B cell (primary cell): ENCODE measurements around the gene METTL27. TPM values are rescaled to one million over a fixed set of nuclear protein-coding genes. Genes with fewer than 3 reads are reported as not detected.

Experiments
- ATAC-seq: fragments of 200-7000 bp; cut with Tn5 transposase; one replicate; pipeline ENCODE4 v1.10.0; 2021; ENCODE audit warnings: low read depth, mild to moderate bottlenecking, moderate number of reproducible peaks, moderate library complexity
- CTCF ChIA-PET: fragments of 350-600 bp; sonication (Branson Sonifier 250); formaldehyde crosslinking; loops from one replicate; lab custom pipeline; 2021; ENCODE audit warnings: antibody characterized with exemption, inconsistent platforms; lab: Charles Lee
- POLR2A ChIA-PET: fragments of 350-600 bp; sonication (Branson Sonifier 250); formaldehyde crosslinking; loops from one replicate; lab custom pipeline; 2021; ENCODE audit warnings: antibody characterized with exemption; lab: Charles Lee
- DNase-seq: peaks from one replicate; pipeline ENCODE4 v3.0.0; 2013
- H2AFZ ChIP-seq: 2 replicates; pipeline ENCODE4 v1.6.1; 2012; ENCODE audit warnings: mild to moderate bottlenecking, low read depth, low read length; ENCODE audit not compliant: insufficient read depth, poor library complexity, severe bottlenecking
- H3K27ac ChIP-seq, 2 donors: 1 replicate in 1 of 2; 2 replicates in 1 of 2; pipeline ENCODE4 v1.5.1; 2012 to 2013; ENCODE audit warnings: low read length in 2 of 2, mild to moderate bottlenecking in 2 of 2, moderate library complexity in 1 of 2
- H3K27me3 ChIP-seq, 4 experiments: fragments of 200-600 bp in 1 of 4; sonication (generic) in 1 of 4; replicated peaks in 1 of 4; 1 replicate in 2 of 4; 2 replicates in 2 of 4; pipeline versions ENCODE4 v1.6.1 to v1.7.0; 2013 to 2016; ENCODE audit warnings: low read length in 3 of 4, mild to moderate bottlenecking in 2 of 4, mixed read lengths in 1 of 4, moderate library complexity in 1 of 4; ENCODE audit not compliant: insufficient read depth in 4 of 4, control insufficient read depth in 3 of 4; ENCODE audit errors: control extremely low read depth in 1 of 4
- H3K36me3 ChIP-seq, 2 experiments: replicated peaks in 1 of 2; 1 replicate in 1 of 2; 2 replicates in 1 of 2; pipeline versions ENCODE4 v1.6.1 to v1.7.1; 2013; ENCODE audit warnings: low read length in 1 of 2; ENCODE audit not compliant: insufficient read depth in 2 of 2, control insufficient read depth in 1 of 2; ENCODE audit errors: control extremely low read depth in 1 of 2, extremely low read depth in 1 of 2
- H3K4me1 ChIP-seq, 2 donors: fragments of 200-600 bp in 1 of 2; sonication (generic) in 1 of 2; 1 replicate in 1 of 2; 2 replicates in 1 of 2; pipeline versions ENCODE4 v1.5.1 to v1.6.1; 2013 to 2017; ENCODE audit warnings: low read length in 2 of 2; ENCODE audit not compliant: control insufficient read depth in 2 of 2, insufficient read depth in 2 of 2
- H3K4me2 ChIP-seq: replicated peaks from 2 replicates; pipeline ENCODE3; 2012; ENCODE audit warnings: mild to moderate bottlenecking, low read depth, low read length; ENCODE audit not compliant: poor library complexity, severe bottlenecking
- H3K4me3 ChIP-seq, 5 experiments: fragments of 200-600 bp in 1 of 5; sonication (generic) in 1 of 5; 1 replicate in 3 of 5; 2 replicates in 2 of 5; pipeline versions ENCODE4 v1.5.1 to v1.7.0; 2011 to 2016; ENCODE audit warnings: low read length in 4 of 5, mild to moderate bottlenecking in 4 of 5, low read depth in 2 of 5, control low read depth in 1 of 5, moderate library complexity in 1 of 5; ENCODE audit not compliant: insufficient read depth in 1 of 5; ENCODE audit errors: control extremely low read depth in 1 of 5, extremely low read depth in 1 of 5
- H3K79me2 ChIP-seq: fragments of 200-600 bp; sonication (generic); one replicate; pipeline ENCODE4 v1.6.0; 2016; ENCODE audit warnings: low read length; ENCODE audit not compliant: control insufficient read depth, insufficient read depth
- H3K9ac ChIP-seq: fragments of 200-600 bp; sonication (generic); 2 replicates; pipeline ENCODE4 v1.6.1; 2017; ENCODE audit warnings: mild to moderate bottlenecking, low read length, moderate library complexity
- H3K9me3 ChIP-seq, 3 donors: one replicate each; pipeline versions ENCODE4 v1.6.1 to v1.7.1; 2013; ENCODE audit warnings: low read length in 2 of 3; ENCODE audit not compliant: control insufficient read depth in 2 of 3, insufficient read depth in 1 of 3; ENCODE audit errors: control extremely low read depth in 1 of 3
- H4K20me1 ChIP-seq: 2 replicates; pipeline ENCODE4 v1.6.0; 2012; ENCODE audit warnings: mild to moderate bottlenecking, low read length; ENCODE audit not compliant: insufficient read depth, control insufficient read depth, poor library complexity, severe bottlenecking
- H3K27ac Mint-ChIP-seq: one replicate; pipeline ENCODE4 v1.8.0; 2021; ENCODE audit warnings: mixed read lengths
- H3K27me3 Mint-ChIP-seq: one replicate; pipeline ENCODE4 v1.8.0; 2021; ENCODE audit warnings: mixed read lengths
- H3K4me1 Mint-ChIP-seq: one replicate; pipeline ENCODE4 v1.8.0; 2021; ENCODE audit warnings: mixed read lengths
- H3K4me3 Mint-ChIP-seq: one replicate; pipeline ENCODE4 v1.8.0; 2021; ENCODE audit warnings: mixed read lengths
- H3K9me3 Mint-ChIP-seq: one replicate; pipeline ENCODE4 v1.8.0; 2022; ENCODE audit warnings: mixed read lengths; ENCODE audit not compliant: insufficient read depth
- CTCF ChIP-seq: fragments of 200-600 bp; IDR thresholded peaks from one replicate; pipeline ENCODE4 v1.8.0; 2022; ENCODE audit warnings: antibody characterized with exemption, mild to moderate bottlenecking
- EZH2 ChIP-seq: IDR thresholded peaks from 2 replicates; pipeline ENCODE4 v1.6.1; 2012; ENCODE audit warnings: borderline replicate concordance, low read depth, mild to moderate bottlenecking, moderate library complexity, low read length; ENCODE audit not compliant: insufficient read depth, poor library complexity, severe bottlenecking
- WGBS: methylation state at CpG from one replicate; pipeline ENCODE4 v1.1.5; 2013; ENCODE audit warnings: missing lambda C conversion rate; ENCODE audit not compliant: insufficient coverage; 5-methylcytosine and 5-hydroxymethylcytosine counted together
- intact Hi-C: fragments of 100-400 bp; cut with micrococcal nuclease; formaldehyde crosslinking; loops from one replicate; pipeline ENCODE4 v1.10.0; 2022
- polyA plus RNA-seq: library from polyadenylated mRNA; depleted of rRNA; stranded (reverse); fragments of >200 nt; gene quantifications from 2 replicates; pipeline ENCODE4 v1.2.3, GENCODE V29; 2012
- total RNA-seq, 2 donors: library from RNA; stranded (reverse); fragments of 120-200 nt in 1 of 2; gene quantifications; 1 replicate in 1 of 2; 2 replicates in 1 of 2; pipeline versions ENCODE4 v1.2.3 to v1.2.4, GENCODE V29; 2013 to 2022

METTL27 gene
- total and polyA plus RNA-seq, 2 donors (not counting 1 experiment from before 2014, with no cell fraction given): 0.37 to 1.5 TPM

- H3K4me2 ChIP-seq: no peak overlapping the region
- Mint-ChIP-seq H3K27me3 (peaks cover 4% of the 10 kb centered on the region), H3K4me1 (no peaks in the 10 kb centered on the region), H3K9me3 (no peaks in the 10 kb centered on the region), H3K27ac (no peak overlapping the region), H3K4me3 (no peak overlapping the region)
- no peaks in the 10 kb centered on the region for H4K20me1 ChIP-seq
- H3K9ac ChIP-seq: no peak overlapping the region
- TF ChIP-seq EZH2 (no peak), CTCF (no peak)
- no peaks in the 10 kb centered on the region for H3K36me3 ChIP-seq
- intact Hi-C loops: no loop called here
- DNase-seq (no peak), ATAC-seq (no peak)
- H3K9me3 ChIP-seq: no peaks in the 10 kb centered on the region
- no peaks in the 10 kb centered on the region for H3K4me1 ChIP-seq
- H3K79me2 ChIP-seq: no peaks in the 10 kb centered on the region
- H3K4me3 ChIP-seq: no peak overlapping the region
- ChIA-PET CTCF (no interaction called here), POLR2A (no interaction called here)
- no CpG with 5 or more reads among the region's 1 CpG for WGBS
- no peak overlapping the region for H2AFZ ChIP-seq
- no peaks in the 10 kb centered on the region for H3K27me3 ChIP-seq
- no peak overlapping the region for H3K27ac ChIP-seq
These were observed 40.7 kb downstream of the METTL27 start for GRCh38 chr7:73801577-73801976.

DNA sequence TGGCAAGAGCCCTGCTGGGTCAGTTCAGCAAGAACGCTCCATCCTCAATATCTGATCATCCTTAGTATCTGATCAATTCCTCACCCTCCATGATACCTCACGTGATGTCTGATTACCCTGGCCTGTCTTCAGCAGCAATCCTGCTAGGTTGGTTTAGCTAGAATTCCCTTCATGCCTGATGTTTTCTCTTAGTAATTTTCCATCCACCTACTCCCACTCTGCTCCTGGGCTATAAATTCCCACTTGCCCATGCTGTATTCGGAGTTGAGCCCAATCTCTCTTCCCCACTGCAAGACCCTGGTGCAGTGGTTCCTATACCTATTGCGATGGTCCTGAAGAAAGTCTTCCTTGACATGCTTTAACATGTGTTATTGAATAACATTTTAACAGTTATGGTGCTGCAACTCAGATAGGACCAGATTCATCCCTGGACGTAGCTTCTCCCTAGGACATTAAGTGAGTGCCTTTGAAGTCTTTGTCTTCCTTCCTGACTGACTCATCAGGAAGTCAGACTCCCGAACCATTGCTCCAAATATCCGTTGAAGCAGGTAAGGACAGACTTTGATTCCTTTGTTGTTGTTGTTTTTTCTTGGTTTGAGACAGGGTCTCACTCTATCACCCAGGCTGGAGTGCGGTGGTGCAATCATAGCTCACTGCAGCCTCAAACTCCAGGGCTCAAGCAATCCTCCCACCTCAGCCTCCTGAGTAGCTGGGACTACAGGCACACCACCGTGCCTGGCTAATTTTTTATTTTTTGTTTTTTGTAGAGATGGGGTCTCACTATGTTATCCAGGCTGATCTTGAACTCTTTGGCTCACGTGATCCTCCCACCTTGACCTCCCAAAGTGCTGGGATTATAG is 42.8 kb downstream of the METTL27 start:
- POLR2A ChIA-PET: no interaction called here
- intact Hi-C loops: no loop called here
- H3K79me2 ChIP-seq: no peaks in the 10 kb centered on the region

More for the DNA sequence above, 42.8 kb downstream of the METTL27 start:
- Histone ChIP-seq H3K9ac (no peak overlapping the region), H3K27me3 (no peaks in the 10 kb centered on the region), H3K4me3 (no peak overlapping the region), H3K4me1 (no peaks in the 10 kb centered on the region), H3K9me3 (peaks cover 0 to 4% (median 3%) of the 10 kb centered on the region in 3 donors), H3K27ac (no peak overlapping the region), H2AFZ (no peak overlapping the region), H4K20me1 (no peaks in the 10 kb centered on the region), H3K4me2 (no peak overlapping the region), H3K36me3 (no peaks in the 10 kb centered on the region)
- Mint-ChIP-seq H3K4me3 (no peak overlapping the region), H3K27me3 (peaks cover 4% of the 10 kb centered on the region), H3K9me3 (no peaks in the 10 kb centered on the region), H3K4me1 (peaks cover under 1% of the 10 kb centered on the region), H3K27ac (no peak overlapping the region)
- ATAC-seq (no peak), DNase-seq (no peak)
- CTCF ChIA-PET: no interaction called here
- 83% methylated on average over 4 of the region's 10 CpGs for WGBS
- TF ChIP-seq EZH2 (no peak), CTCF (no peak)
